ENCODE results near the gene HDAC5. TPM values are rescaled to one million over a fixed set of nuclear protein-coding genes. Genes with fewer than 3 reads are reported as not detected.

Gene HDAC5
- total RNA-seq, 2 donors from 2014 or later, result 25.4 to 45.7 TPM

DNA sequence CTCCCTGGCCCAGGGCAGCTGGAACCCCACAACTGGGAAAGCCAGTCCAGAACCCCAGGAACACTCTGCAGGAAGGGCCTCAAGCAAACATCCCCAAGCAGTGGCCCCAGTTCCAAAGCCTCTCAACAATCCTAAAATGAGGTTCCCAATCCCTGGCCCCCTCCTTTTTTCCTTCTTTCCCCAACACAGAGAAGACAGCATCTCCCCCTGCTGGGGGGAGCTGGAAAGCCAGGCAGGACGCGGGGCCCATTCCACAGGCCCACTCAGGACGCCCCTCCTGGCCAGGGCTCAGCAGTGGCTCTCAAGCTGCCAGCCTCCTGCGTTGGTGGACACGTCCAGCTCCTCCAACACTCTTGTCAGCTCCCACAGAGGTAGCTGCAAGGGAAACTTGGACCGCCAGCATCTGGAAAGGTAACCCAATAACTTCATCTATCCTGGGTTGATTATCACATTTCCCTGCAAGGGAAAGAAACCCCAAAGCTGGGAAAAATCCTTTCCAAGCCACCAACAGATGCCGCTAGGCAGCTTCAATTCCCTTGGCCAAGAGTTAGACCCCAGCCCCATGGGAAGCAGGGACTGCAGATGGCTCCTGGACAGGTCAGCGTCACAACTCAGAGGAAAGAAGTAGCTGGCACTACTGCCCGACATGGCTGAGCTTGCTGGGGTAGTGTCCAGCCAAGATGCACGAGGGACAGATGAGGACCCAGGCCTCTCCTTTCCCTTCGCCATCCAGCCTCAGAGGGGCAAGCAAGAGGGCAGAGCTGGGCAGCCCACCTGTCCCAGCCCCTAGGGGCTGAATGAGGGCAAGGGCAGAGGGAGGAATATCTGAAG is 7.6 kb downstream of the HDAC5 start:
- Histone ChIP-seq H3K27ac (no peak overlapping the region), H3K4me1 (peaks cover 42% of the 10 kb centered on the region), H3K4me3 (no peak overlapping the region), H3K36me3 (replicated peaks in 1 of 2; ENCODE audit: insufficient read depth in 1 of 2, low read depth in 2 of 2) (no peaks in the 10 kb centered on the region), H3K27me3 (no peaks in the 10 kb centered on the region), H3K9me3 (no peaks in the 10 kb centered on the region)
- intact Hi-C loops (cut with DNase I), result loop anchor here (5.0 kb wide), 1 partner anchor 48 kb away; the partner anchor contains the start of gene LSM12
- TF ChIP-seq, protein P1, sequence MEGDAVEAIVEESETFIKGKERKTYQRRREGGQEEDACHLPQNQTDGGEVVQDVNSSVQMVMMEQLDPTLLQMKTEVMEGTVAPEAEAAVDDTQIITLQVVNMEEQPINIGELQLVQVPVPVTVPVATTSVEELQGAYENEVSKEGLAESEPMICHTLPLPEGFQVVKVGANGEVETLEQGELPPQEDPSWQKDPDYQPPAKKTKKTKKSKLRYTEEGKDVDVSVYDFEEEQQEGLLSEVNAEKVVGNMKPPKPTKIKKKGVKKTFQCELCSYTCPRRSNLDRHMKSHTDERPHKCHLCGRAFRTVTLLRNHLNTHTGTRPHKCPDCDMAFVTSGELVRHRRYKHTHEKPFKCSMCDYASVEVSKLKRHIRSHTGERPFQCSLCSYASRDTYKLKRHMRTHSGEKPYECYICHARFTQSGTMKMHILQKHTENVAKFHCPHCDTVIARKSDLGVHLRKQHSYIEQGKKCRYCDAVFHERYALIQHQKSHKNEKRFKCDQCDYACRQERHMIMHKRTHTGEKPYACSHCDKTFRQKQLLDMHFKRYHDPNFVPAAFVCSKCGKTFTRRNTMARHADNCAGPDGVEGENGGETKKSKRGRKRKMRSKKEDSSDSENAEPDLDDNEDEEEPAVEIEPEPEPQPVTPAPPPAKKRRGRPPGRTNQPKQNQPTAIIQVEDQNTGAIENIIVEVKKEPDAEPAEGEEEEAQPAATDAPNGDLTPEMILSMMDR (IDR thresholded peaks at IDR 0.05), result peak in 6 of 7 experiments; percentile 35 to 55 (median 49)
- TF ChIP-seq POLR2A (IDR thresholded peaks at IDR 0.05), result no peak
- DNase-seq (peak in 1 of 4 donors; percentile 44), ATAC-seq (no peak)
- 53 to 71% methylated on average over 6 to 11 of the region's 11 CpGs for WGBS, 2 donors

DNA sequence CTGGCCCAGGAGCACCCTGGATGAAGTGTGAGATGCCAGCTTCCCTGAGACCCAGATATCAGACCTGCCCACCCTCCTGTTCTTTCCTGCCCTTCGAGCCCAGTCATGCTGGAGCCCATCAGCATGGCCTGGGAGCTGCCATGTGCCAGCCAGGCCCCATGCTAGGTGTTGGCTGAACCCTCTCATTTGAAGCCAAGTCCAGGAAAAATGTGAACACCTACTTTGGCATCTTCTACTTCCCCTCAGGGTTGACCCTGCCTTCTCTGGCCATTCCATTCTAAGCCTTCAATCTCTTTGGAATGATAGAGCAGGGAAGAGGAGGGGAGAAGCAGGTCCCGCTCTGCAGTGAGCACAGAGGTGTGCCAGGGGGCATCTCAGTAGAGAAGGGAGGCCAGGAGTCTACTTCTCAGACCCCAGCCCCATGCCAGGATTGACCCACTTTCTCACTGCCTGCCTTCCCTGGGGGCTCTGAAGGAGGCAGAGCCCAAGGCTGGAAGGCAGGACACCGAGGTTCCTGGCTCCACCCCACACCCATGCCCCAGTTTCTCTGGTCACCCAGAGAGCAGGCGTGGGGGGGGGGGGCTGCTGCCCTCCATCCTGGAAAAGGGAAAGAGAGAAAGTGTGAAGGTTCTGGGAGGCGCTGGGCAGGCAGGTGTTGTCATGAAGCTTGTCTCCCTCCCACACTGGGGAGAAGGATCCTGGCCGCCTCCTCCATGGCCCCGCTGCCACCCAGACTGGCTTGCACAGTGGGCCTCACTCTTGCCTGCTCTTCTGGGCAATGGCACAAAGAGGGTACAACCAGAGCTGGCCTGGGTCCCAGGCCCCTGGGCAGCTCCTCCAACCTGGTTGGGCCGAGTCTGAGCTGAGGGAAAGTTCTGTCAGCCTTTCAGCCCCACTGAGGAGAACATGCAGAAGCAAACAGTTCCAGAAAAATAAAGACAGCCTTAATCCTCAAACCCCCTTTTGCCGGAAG is 9.3 kb downstream of the HDAC5 start:
- Histone ChIP-seq H3K36me3 (replicated peaks in 1 of 2; ENCODE audit: insufficient read depth in 1 of 2, low read depth in 2 of 2) (no peaks in the 10 kb centered on the region), H3K4me3 (no peak overlapping the region), H3K27ac (no peak overlapping the region), H3K27me3 (no peaks in the 10 kb centered on the region), H3K4me1 (peaks cover 53% of the 10 kb centered on the region), H3K9me3 (no peaks in the 10 kb centered on the region)
- no peak for DNase-seq
- no peak for TF ChIP-seq POLR2A (IDR thresholded peaks at IDR 0.05)
- TF ChIP-seq, protein P1 (IDR thresholded peaks at IDR 0.05), result no peak
- 88 to 98% methylated on average over 8 to 9 of the region's 9 CpGs for WGBS, 2 donors
- no peak for ATAC-seq
- intact Hi-C loops (cut with DNase I), result no loop called here

DNA sequence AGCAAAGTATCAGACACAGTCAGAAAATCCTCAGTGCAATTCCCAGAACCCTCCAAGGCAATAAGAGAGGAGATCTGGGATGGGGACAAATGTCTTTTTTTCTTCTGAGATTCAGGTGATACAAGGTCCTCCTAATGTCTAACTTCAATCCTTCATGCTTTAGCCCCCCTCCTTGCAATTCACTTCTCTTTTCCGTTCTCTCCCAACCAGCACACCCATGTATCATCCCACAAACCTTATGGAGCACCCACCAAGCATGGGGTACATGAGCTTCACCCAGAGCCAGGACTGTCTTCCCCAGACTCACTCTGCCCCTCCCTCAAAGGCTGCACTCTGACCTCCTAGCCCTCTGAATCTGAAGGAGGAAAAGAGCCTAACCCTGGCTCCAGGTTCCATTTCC is 10.1 kb downstream of the HDAC5 start:
- peak overlapping the region in 1 of 4 donors; percentile 63 for H3K27ac ChIP-seq
- TF ChIP-seq POLR2A (IDR thresholded peaks at IDR 0.05), result no peak
- TF ChIP-seq, protein P1 (IDR thresholded peaks at IDR 0.05), result no peak
- no peak for ATAC-seq
- 86 to 100% methylated on average over 1 of the region's 1 CpG for WGBS, 2 donors
- H3K27me3 ChIP-seq, result no peaks in the 10 kb centered on the region
- no peak for DNase-seq
- no peaks in the 10 kb centered on the region for H3K36me3 ChIP-seq (replicated peaks in 1 of 2; ENCODE audit: insufficient read depth in 1 of 2, low read depth in 2 of 2)
- peaks cover 53% of the 10 kb centered on the region for H3K4me1 ChIP-seq
- intact Hi-C loops (cut with DNase I), result no loop called here
- no peaks in the 10 kb centered on the region for H3K9me3 ChIP-seq
- no peak overlapping the region for H3K4me3 ChIP-seq

DNA sequence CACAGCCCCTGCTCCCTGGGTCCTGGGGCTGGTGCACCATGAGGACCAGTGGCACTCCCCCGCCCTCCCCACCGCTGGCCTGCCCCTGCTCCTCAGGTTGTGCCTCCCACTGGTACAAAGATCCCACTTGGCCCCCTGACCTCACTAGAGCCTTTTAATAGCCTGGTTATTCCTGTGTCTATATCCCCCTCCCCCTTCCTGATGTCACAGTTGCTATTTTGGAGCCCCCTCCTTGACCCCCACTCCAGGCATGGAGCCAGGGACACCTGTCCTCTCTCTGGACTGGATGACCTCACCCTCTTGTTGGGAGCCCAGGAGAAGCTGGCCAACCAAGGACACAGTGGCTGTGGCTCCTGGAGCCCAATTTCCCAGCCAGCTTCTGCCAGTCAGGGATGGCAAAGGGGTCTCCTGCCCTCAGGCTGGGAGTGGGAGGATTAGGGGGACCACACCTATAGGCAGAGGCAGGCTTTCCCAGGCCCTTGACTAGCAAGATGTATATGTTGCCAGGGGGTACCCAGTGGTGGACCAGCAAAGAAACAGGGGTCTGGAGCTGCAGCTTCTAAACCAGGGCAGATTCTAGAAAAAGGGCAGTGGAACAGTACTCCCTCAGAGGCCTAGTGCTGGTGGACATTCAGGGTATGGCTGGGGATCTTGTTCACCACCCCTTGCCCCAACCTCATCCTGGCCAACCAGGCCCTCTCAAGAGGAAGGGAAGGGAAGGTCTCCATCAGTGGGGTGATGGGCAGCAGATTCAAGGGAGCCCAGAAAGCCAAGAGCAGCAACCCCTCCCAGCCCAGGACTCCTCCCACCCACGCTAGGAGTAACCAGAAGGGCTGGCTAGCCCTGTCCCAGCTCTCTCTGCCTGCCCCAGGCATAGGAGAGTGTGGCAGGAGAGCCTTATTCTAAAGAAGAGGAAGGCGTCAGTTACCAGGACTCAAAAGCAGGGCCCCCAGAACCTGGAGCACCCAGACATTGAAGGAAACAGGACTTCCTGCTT is 10.9 kb downstream of the HDAC5 start:
- intact Hi-C loops (cut with DNase I), result no loop called here
- no peaks in the 10 kb centered on the region for H3K36me3 ChIP-seq (replicated peaks in 1 of 2; ENCODE audit: insufficient read depth in 1 of 2, low read depth in 2 of 2)
- H3K9me3 ChIP-seq, result no peaks in the 10 kb centered on the region
- TF ChIP-seq, protein P1 (IDR thresholded peaks at IDR 0.05), result no peak
- TF ChIP-seq POLR2A (IDR thresholded peaks at IDR 0.05), result no peak
- WGBS, 2 donors, result 65 to 78% methylated on average over 3 to 4 of the region's 4 CpGs
- DNase-seq, result peak; percentile 44 to 59 (median 52)
- H3K4me1 ChIP-seq, result peaks cover 59% of the 10 kb centered on the region
- no peak for ATAC-seq
- H3K27me3 ChIP-seq, result no peaks in the 10 kb centered on the region
- H3K27ac ChIP-seq, result peak overlapping the region; percentile 63 to 81 (median 74)
- H3K4me3 ChIP-seq, result no peak overlapping the region

Measured in body of pancreas (tissue), 4 donors.